Neuron (in vitro differentiated cells): ENCODE results near the gene SUCLG2.

Experiments
- H2AFZ ChIP-seq: one replicate; pipeline ENCODE4 v1.6.1; 2013; ENCODE audit warnings: low read depth, mild to moderate bottlenecking, inconsistent platforms, low read length, moderate library complexity
- H3K27me3 ChIP-seq: one replicate; pipeline ENCODE4 v1.6.1; 2013; ENCODE audit warnings: low read length; ENCODE audit not compliant: insufficient read depth
- H3K36me3 ChIP-seq: one replicate; pipeline ENCODE4 v1.6.1; 2013; ENCODE audit warnings: low read length; ENCODE audit not compliant: insufficient read depth
- H3K4me1 ChIP-seq: one replicate; pipeline ENCODE4 v1.6.1; 2013; ENCODE audit warnings: low read length; ENCODE audit not compliant: insufficient read depth
- H3K4me3 ChIP-seq: 2 replicates; pipeline ENCODE4 v1.5.1; 2013; ENCODE audit warnings: mild to moderate bottlenecking, low read length, moderate library complexity
- H3K9me3 ChIP-seq: one replicate; pipeline ENCODE4 v1.6.1; 2013; ENCODE audit warnings: low read length

Gene SUCLG2

GRCh38 chr3:67644827-67645226 is 9.6 kb downstream of the SUCLG2 start:
- H3K27me3 ChIP-seq, result no peaks in the 10 kb centered on the region

GRCh38 chr3:67642734-67643133 is 11.7 kb downstream of the SUCLG2 start:
- H2AFZ ChIP-seq, result no peak overlapping the region
- no peaks in the 10 kb centered on the region for H3K36me3 ChIP-seq
- peaks cover 3% of the 10 kb centered on the region for H3K9me3 ChIP-seq
- no peaks in the 10 kb centered on the region for H3K4me1 ChIP-seq
- H3K27me3 ChIP-seq, result no peaks in the 10 kb centered on the region
- no peak overlapping the region for H3K4me3 ChIP-seq

More at GRCh38 chr3:67644827-67645226, 9.6 kb downstream of the SUCLG2 start:
- Histone ChIP-seq H2AFZ (no peak overlapping the region), H3K4me3 (no peak overlapping the region), H3K9me3 (peaks cover 3% of the 10 kb centered on the region), H3K4me1 (peaks cover 3% of the 10 kb centered on the region), H3K36me3 (no peaks in the 10 kb centered on the region)

- Histone ChIP-seq H3K36me3 (no peaks in the 10 kb centered on the region), H3K9me3 (peaks cover 3% of the 10 kb centered on the region), H3K27me3 (no peaks in the 10 kb centered on the region), H2AFZ (no peak overlapping the region), H3K4me1 (no peaks in the 10 kb centered on the region), H3K4me3 (no peak overlapping the region)
These were observed 12.2 kb downstream of the SUCLG2 start for GRCh38 chr3:67642190-67642589.

- no peaks in the 10 kb centered on the region for H3K4me1 ChIP-seq
- no peaks in the 10 kb centered on the region for H3K36me3 ChIP-seq
- no peaks in the 10 kb centered on the region for H3K9me3 ChIP-seq
- no peak overlapping the region for H2AFZ ChIP-seq
- H3K27me3 ChIP-seq, result no peaks in the 10 kb centered on the region
- no peak overlapping the region for H3K4me3 ChIP-seq
These were observed 13.0 kb downstream of the SUCLG2 start for GRCh38 chr3:67641451-67641850.

- Histone ChIP-seq H3K36me3 (no peaks in the 10 kb centered on the region), H3K4me3 (no peak overlapping the region)
These were observed 14.3 kb downstream of the SUCLG2 start for GRCh38 chr3:67640023-67640660.

GRCh38 chr3:67637255-67637900 is 17.0 kb downstream of the SUCLG2 start:
- no peaks in the 10 kb centered on the region for H3K4me1 ChIP-seq

More at GRCh38 chr3:67640023-67640660, 14.3 kb downstream of the SUCLG2 start:
- Histone ChIP-seq H3K9me3 (no peaks in the 10 kb centered on the region), H2AFZ (no peak overlapping the region), H3K4me1 (no peaks in the 10 kb centered on the region), H3K27me3 (no peaks in the 10 kb centered on the region)

GRCh38 chr3:67635806-67636205 is 18.6 kb downstream of the SUCLG2 start:
- Histone ChIP-seq H2AFZ (no peak overlapping the region), H3K4me1 (no peaks in the 10 kb centered on the region), H3K36me3 (no peaks in the 10 kb centered on the region), H3K27me3 (no peaks in the 10 kb centered on the region), H3K9me3 (no peaks in the 10 kb centered on the region), H3K4me3 (no peak overlapping the region)

More at GRCh38 chr3:67637255-67637900, 17.0 kb downstream of the SUCLG2 start:
- Histone ChIP-seq H3K27me3 (no peaks in the 10 kb centered on the region), H3K4me3 (no peak overlapping the region), H3K36me3 (no peaks in the 10 kb centered on the region), H2AFZ (no peak overlapping the region), H3K9me3 (no peaks in the 10 kb centered on the region)

GRCh38 chr3:67635257-67635656 is 19.2 kb downstream of the SUCLG2 start:
- no peaks in the 10 kb centered on the region for H3K36me3 ChIP-seq
- H2AFZ ChIP-seq, result no peak overlapping the region
- H3K27me3 ChIP-seq, result no peaks in the 10 kb centered on the region
- H3K9me3 ChIP-seq, result no peaks in the 10 kb centered on the region
- H3K4me1 ChIP-seq, result no peaks in the 10 kb centered on the region
- H3K4me3 ChIP-seq, result no peak overlapping the region

GRCh38 chr3:67630666-67631362 is 23.6 kb downstream of the SUCLG2 start:
- no peak overlapping the region for H3K4me3 ChIP-seq
- no peaks in the 10 kb centered on the region for H3K27me3 ChIP-seq
- no peak overlapping the region for H2AFZ ChIP-seq
- H3K9me3 ChIP-seq, result no peaks in the 10 kb centered on the region
- no peaks in the 10 kb centered on the region for H3K4me1 ChIP-seq
- no peaks in the 10 kb centered on the region for H3K36me3 ChIP-seq

GRCh38 chr3:67624687-67625086 is 29.7 kb downstream of the SUCLG2 start:
- Histone ChIP-seq H3K36me3 (peaks cover 4% of the 10 kb centered on the region), H2AFZ (no peak overlapping the region), H3K9me3 (peaks cover 2% of the 10 kb centered on the region), H3K4me1 (peaks cover 15% of the 10 kb centered on the region), H3K4me3 (no peak overlapping the region), H3K27me3 (no peaks in the 10 kb centered on the region)

GRCh38 chr3:67624078-67624477 is 30.3 kb downstream of the SUCLG2 start:
- peaks cover 2% of the 10 kb centered on the region for H3K9me3 ChIP-seq
- no peak overlapping the region for H2AFZ ChIP-seq
- peaks cover 15% of the 10 kb centered on the region for H3K4me1 ChIP-seq
- no peaks in the 10 kb centered on the region for H3K27me3 ChIP-seq
- peaks cover 4% of the 10 kb centered on the region for H3K36me3 ChIP-seq
- no peak overlapping the region for H3K4me3 ChIP-seq

- Histone ChIP-seq H2AFZ (no peak overlapping the region), H3K27me3 (no peaks in the 10 kb centered on the region), H3K4me1 (peaks cover 15% of the 10 kb centered on the region), H3K9me3 (peaks cover 2% of the 10 kb centered on the region), H3K36me3 (peaks cover 6% of the 10 kb centered on the region), H3K4me3 (no peak overlapping the region)
These were observed 31.8 kb downstream of the SUCLG2 start for GRCh38 chr3:67622652-67623051.

GRCh38 chr3:67620869-67621268 is 33.5 kb downstream of the SUCLG2 start:
- no peak overlapping the region for H3K4me3 ChIP-seq
- peaks cover 15% of the 10 kb centered on the region for H3K4me1 ChIP-seq
- H2AFZ ChIP-seq, result no peak overlapping the region
- peaks cover 2% of the 10 kb centered on the region for H3K9me3 ChIP-seq
- H3K27me3 ChIP-seq, result no peaks in the 10 kb centered on the region
- H3K36me3 ChIP-seq, result peaks cover 12% of the 10 kb centered on the region
